GM18511 (cell line): ENCODE results near the gene NFIA.

ENCODE experiments used
- ATAC-seq: cut with Tn5 transposase; IDR thresholded peaks from one replicate; pipeline ENCODE4 v1.9.1; 2021; ENCODE audit warnings: mild to moderate bottlenecking, moderate library complexity; ENCODE audit not compliant: unreplicated experiment

Gene NFIA

GRCh38 chr1:61082311-61083012 lies at the start of gene NFIA:
TSS of gene NFIA (plus strand) at chr1:61082561.
- ATAC-seq = no peak

- no peak for ATAC-seq
Measured at GRCh38 chr1:61035880-61036279, 46.5 kb upstream of the NFIA start.

DNA sequence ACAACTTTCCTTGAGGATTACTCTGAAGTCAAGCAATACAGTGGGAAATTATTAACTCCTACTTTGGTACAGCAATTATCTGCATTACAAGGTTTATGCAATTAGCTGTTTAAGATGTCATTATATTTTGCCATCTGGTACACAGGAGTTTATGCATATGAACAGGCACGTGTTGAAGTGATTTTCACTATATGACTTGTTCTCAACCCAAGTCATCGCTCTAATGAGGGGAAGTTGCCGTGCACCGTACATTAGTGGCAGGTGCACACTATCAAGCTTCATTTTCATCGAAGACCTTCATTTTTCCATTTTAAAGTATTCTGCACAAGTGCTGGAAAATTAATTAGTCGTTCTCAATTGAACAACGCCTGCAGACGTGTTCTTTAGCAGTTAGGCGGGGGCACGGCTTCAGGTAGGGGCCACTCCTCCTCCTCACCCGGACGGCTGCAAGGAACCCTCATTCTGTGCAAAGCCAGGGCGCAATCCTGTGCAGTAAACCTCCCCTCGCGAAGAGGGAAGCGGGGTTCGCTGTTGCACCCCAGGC lies 39.8 kb upstream of the NFIA start:
- ATAC-seq = no peak

GRCh38 chr1:61043010-61043820 lies 39.1 kb upstream of the NFIA start:
- ATAC-seq = peak; percentile 90

DNA sequence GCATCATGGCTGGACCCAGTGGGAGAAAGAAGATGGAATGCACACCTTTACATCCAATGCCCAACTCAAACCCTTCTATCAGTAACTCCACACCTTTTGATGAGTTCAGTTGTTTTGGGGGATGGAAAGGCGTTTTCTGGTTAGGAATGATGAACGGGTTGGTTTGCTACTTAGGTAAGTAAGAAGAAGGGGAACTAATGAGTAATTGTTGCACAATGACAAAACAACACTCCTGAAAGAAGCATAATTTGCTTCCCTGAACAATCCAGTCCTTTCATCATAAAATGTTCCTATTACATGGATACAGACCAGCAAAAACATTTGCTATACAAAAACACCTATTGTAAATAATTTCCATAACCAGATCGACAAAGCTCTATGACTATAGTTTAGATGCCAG lies 35.9 kb upstream of the NFIA start:
- ATAC-seq = no peak

DNA sequence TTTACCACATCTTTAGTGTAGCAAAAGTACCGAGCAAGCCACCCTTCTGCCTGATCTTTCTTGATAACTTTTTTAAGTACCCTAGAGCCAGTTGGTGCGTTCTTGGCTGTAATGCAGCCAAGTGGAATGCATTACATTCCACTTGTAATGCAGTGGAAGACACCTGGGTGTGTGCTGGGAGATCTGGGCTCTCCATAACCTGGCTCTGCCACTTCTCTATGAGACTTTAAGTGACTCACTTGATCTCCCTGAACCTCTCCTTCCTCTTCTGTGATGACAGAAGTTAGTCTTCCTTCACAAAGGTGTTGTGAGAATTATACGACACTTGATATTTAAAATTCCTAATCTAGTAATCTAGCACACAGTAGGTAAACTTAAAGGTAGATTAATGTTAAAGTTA lies 35.3 kb upstream of the NFIA start:
- no peak for ATAC-seq

- ATAC-seq = peak; percentile 89
Measured at GRCh38 chr1:61049850-61050540, 32.4 kb upstream of the NFIA start.

DNA sequence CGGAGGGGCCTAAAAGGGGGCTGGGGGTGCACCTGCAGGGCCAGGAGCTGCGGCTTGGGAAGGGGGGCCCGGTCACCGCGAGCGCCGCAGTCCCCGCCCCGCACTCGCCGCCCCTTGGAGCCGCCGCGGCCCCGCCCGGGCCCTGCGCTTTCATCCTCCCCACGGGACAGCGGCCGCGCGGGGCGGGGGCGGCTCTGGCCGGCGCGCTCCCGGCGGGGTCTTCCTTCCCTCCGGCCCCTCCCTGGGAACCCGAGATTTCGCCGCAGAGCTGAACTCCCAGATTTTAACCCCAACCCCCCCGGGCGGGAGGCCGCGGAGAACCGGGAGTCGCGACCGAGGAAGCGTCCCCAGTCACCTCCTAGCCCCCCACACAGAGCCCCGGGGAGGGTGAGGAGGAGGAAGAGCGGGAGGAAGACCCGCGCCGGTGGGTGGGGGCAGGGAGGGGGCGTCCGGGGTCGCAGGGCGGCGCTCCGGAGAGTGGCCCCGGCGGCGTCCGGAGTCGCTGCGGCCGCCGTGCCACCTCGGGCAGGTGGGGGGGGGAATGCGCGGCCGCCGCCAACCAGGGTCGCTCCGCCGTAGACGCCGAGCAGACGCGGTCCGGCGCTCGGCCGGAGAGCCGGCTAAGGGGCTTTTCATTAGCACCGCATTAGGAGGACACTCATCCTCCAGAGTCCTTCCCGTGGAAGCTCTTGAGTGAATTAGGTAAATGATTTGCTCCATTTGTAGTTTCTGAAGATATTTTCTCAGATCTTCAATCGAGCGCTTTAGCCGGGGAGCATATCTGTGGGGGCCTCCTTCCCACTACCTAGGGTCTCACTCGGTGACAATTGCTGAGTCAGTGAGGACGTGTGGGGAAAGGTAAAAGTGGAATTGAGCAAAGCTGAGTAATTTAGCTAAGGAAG lies 31.6 kb upstream of the NFIA start:
- ATAC-seq = peak; percentile 35

DNA sequence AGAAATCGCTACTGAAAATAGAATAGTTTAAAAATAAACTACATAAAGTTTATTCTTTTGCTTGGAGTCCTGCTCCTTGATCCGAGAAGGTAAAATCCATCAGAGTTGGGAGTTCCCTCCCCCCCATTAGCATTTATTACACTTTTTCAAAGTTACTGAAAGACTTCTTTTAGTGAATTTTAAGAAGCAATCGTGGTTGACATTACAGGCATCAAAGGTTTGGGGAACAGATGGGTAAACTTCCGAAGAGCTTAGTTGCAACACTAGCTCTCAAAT lies 31.0 kb upstream of the NFIA start:
- ATAC-seq = no peak

GRCh38 chr1:61051719-61052394 lies 30.5 kb upstream of the NFIA start:
- no peak for ATAC-seq

- ATAC-seq = no peak
Measured at GRCh38 chr1:61052395-61053225, 29.8 kb upstream of the NFIA start.

GRCh38 chr1:61053226-61053711 lies 29.1 kb upstream of the NFIA start:
- no peak for ATAC-seq

DNA sequence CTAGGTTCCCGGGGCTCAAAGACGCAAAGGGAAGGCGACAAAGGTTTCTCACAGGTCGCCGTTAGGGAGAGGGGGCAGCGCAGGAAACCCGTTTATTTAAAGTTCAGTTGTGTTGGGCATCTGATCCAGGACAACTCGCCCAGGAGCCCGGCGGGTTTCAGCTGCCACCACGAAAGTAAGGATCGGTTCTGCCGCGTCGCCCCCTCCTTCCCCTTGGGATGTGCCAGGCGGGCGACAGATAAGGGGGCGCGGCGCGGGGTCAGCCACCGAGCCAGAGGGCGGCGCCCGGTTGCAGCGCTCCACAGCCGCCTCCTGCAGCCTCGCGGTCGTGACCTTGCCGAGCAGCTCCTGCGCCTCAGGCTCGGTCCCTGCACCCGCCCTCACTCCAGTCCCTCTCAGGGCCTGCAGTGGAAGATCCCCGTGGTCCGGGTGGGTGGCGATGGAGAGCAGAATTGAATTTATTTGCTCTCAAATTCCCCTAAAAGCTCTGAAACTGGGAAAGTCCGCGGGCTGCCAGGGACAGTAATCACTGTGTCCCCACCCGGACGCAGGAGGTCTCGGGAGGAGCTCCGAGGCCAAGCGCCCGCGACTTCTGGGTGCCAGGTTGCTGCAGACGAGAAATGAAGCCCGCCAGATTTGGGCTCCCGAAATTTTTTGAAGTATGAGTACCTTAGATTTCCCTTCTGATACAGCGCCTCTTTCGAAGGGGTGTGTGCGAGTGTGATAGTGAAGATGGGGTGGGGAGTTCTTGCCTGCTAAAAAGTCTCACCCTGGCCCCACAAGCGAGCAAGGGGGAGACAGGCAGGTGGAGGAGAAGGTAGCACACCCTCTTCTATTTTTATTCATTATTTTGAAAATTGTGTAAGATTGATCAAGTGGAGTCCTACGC lies 28.4 kb upstream of the NFIA start:
- ATAC-seq = no peak

GRCh38 chr1:61054601-61054993 lies 27.8 kb upstream of the NFIA start:
- no peak for ATAC-seq

GRCh38 chr1:61055110-61055614 lies 27.2 kb upstream of the NFIA start:
- ATAC-seq = no peak

- no peak for ATAC-seq
Measured at GRCh38 chr1:61056196-61056572, 26.2 kb upstream of the NFIA start.

GRCh38 chr1:61056573-61057439 lies 25.6 kb upstream of the NFIA start:
- ATAC-seq = no peak
